Measurements from ENCODE around the gene USP47. TPM values are rescaled to one million over a fixed set of nuclear protein-coding genes. Genes with fewer than 3 reads are reported as not detected.

Gene USP47
- total RNA-seq, 1 donor from 2014 or later: 45.1 TPM

DNA sequence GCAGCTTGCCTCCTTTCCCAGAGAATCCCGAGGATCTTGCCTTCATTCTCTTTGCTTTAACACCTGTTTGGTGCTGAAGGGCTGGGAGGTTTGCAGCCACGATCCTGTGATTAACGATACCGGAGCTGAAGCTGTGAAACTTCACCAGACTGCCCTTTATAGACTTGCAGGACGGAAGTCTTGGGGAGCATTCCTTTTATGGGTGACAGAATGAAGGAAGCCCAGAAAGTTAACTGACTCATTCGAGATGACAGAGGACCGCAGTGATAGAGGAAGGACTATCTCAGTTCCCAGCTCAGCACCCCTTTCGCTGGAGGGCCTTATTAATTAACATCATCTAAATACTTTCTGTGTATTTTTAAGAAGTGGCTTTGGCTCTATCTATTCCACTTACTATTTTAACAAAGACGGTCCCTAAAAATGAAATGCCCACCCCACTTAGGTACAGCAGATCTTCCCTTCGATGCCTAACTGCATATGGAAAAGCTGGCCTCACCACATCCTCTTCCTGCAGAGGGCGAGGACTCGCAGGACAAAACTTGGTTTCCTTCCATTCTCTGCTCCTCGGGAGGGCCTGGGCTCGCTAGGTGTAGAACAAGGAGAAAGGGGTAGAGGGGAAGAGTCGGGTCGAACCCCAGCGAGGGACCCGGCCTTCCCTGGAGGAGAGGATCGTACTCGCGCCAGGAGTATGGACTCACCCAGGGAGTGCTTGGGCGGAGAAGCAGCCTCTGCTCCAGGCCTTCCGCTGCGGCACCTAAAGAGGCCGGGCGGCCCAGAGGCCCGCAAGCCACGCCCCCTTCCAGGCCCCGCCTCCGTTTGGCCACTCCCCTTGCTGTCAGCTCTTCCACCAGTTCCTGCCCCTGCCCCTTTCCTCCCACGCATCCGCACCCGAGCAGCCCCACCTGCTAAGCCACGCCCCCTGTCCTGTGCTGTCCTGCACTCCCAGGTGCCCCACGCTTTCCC lies 30.7 kb upstream of the USP47 start:
- Mint-ChIP-seq H3K27me3 (ENCODE audit: unreplicated experiment) (no peaks in the 10 kb centered on the region), H3K4me1 (ENCODE audit: unreplicated experiment) (peaks cover 13% of the 10 kb centered on the region), H3K9me3 (ENCODE audit: unreplicated experiment) (no peaks in the 10 kb centered on the region), H3K36me3 (ENCODE audit: low read depth, unreplicated experiment) (no peaks in the 10 kb centered on the region), H3K4me3 (ENCODE audit: unreplicated experiment) (no peak overlapping the region), H3K27ac (ENCODE audit: unreplicated experiment) (no peak overlapping the region)
- no peak for DNase-seq (ENCODE audit: low spot score)
- TF ChIP-seq, protein P1, sequence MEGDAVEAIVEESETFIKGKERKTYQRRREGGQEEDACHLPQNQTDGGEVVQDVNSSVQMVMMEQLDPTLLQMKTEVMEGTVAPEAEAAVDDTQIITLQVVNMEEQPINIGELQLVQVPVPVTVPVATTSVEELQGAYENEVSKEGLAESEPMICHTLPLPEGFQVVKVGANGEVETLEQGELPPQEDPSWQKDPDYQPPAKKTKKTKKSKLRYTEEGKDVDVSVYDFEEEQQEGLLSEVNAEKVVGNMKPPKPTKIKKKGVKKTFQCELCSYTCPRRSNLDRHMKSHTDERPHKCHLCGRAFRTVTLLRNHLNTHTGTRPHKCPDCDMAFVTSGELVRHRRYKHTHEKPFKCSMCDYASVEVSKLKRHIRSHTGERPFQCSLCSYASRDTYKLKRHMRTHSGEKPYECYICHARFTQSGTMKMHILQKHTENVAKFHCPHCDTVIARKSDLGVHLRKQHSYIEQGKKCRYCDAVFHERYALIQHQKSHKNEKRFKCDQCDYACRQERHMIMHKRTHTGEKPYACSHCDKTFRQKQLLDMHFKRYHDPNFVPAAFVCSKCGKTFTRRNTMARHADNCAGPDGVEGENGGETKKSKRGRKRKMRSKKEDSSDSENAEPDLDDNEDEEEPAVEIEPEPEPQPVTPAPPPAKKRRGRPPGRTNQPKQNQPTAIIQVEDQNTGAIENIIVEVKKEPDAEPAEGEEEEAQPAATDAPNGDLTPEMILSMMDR (IDR thresholded peaks at IDR 0.05; ENCODE audit: unreplicated experiment): no peak

DNA sequence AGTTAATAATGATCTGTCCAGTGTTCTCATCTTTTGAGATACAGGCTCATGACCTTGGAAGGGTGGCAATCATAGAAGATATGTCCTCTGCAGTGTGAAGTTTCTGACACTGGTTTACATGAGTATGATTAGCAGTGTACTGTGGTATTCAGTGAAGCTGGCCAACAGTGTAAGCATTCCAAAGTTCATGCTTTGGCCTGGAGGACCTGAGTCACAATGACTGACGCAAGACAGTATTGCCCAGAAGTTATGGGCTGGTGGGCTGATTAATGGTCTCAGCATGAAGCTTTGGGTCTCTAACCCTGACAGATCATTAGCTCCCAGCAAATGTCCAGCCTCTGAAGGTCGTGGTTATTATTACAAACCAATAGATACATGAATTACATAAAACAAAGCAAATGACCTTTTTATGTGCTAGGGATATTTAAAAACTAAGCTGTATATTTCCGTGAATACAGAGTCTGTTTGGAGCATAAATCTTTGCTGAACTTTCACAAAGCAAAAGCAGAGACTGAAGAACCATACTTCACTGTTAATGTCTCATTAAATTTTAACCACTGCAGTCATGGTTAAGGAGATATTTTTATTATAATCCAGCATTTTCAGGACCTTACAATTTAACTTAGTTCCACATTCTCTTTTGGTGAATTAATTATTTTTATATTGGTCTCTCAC lies 28.3 kb upstream of the USP47 start:
- Mint-ChIP-seq H3K27me3 (ENCODE audit: unreplicated experiment) (no peaks in the 10 kb centered on the region), H3K4me3 (ENCODE audit: unreplicated experiment) (no peak overlapping the region), H3K4me1 (ENCODE audit: unreplicated experiment) (peaks cover 15% of the 10 kb centered on the region), H3K36me3 (ENCODE audit: low read depth, unreplicated experiment) (no peaks in the 10 kb centered on the region), H3K27ac (ENCODE audit: unreplicated experiment) (no peak overlapping the region), H3K9me3 (ENCODE audit: unreplicated experiment) (no peaks in the 10 kb centered on the region)
- DNase-seq (ENCODE audit: low spot score): no peak
- TF ChIP-seq, protein P1 (IDR thresholded peaks at IDR 0.05; ENCODE audit: unreplicated experiment): no peak

- TF ChIP-seq, protein P1 (IDR thresholded peaks at IDR 0.05; ENCODE audit: unreplicated experiment): no peak
- no peak overlapping the region for H3K27ac Mint-ChIP-seq (ENCODE audit: unreplicated experiment)
- H3K9me3 Mint-ChIP-seq (ENCODE audit: unreplicated experiment): no peaks in the 10 kb centered on the region
- no peak for DNase-seq (ENCODE audit: low spot score)
- no peaks in the 10 kb centered on the region for H3K27me3 Mint-ChIP-seq (ENCODE audit: unreplicated experiment)
- no peak overlapping the region for H3K4me3 Mint-ChIP-seq (ENCODE audit: unreplicated experiment)
- H3K36me3 Mint-ChIP-seq (ENCODE audit: low read depth, unreplicated experiment): no peaks in the 10 kb centered on the region
- H3K4me1 Mint-ChIP-seq (ENCODE audit: unreplicated experiment): peaks cover 4% of the 10 kb centered on the region
These were observed 26.9 kb upstream of the USP47 start for GRCh38 chr11:11814614-11815452.

DNA sequence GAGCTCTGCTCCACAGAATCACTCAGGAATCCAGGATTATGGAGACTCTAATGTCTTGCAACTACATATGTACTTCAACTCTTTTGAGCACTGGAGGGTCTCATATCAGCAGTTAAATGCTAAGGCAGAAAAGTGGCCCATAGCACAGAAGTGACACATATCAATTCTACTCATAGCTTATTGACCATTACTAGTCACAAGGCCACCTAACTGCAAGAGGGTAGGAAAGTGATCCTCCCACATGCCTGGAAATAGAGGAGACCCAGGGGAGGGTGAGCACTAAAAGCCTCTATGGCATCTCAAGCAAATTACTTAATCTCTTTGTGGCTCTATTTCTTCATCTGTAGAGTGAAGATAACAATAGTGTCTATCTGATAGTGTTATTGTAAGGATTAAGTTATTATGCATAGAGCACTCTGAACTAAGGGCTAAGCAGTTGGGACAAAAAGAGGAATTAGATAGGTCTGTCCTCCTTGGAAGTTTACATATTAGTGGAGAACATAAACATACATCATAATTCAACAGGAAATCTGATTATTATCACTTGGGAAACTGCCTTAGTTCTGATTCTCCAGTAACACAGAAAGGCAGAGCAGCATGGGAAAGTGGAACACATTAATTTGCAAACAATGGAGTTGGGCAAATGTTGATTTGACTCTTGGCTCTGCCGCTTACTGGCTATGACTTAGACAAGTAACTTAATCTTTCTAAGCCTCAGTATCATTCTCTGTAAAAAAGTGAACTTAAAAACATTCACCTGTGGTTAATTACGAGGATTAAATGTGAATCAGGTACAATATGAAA lies 25.1 kb upstream of the USP47 start:
- Mint-ChIP-seq H3K36me3 (ENCODE audit: low read depth, unreplicated experiment) (no peaks in the 10 kb centered on the region), H3K27me3 (ENCODE audit: unreplicated experiment) (no peaks in the 10 kb centered on the region), H3K27ac (ENCODE audit: unreplicated experiment) (no peak overlapping the region), H3K4me1 (ENCODE audit: unreplicated experiment) (peaks cover 4% of the 10 kb centered on the region), H3K9me3 (ENCODE audit: unreplicated experiment) (no peaks in the 10 kb centered on the region), H3K4me3 (ENCODE audit: unreplicated experiment) (no peak overlapping the region)
- TF ChIP-seq, protein P1 (IDR thresholded peaks at IDR 0.05; ENCODE audit: unreplicated experiment): no peak
- DNase-seq (ENCODE audit: low spot score): no peak
